ENCODE measurements around the gene HILPDA. TPM values are rescaled to one million over a fixed set of nuclear protein-coding genes. Genes with fewer than 3 reads are reported as not detected.

Gene HILPDA, protein sequence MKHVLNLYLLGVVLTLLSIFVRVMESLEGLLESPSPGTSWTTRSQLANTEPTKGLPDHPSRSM
- total RNA-seq = 1,000 to 10,000 TPM in 1 of 2 donors, 10 to 100 TPM in 1; 72.9 to 1,213 TPM

DNA sequence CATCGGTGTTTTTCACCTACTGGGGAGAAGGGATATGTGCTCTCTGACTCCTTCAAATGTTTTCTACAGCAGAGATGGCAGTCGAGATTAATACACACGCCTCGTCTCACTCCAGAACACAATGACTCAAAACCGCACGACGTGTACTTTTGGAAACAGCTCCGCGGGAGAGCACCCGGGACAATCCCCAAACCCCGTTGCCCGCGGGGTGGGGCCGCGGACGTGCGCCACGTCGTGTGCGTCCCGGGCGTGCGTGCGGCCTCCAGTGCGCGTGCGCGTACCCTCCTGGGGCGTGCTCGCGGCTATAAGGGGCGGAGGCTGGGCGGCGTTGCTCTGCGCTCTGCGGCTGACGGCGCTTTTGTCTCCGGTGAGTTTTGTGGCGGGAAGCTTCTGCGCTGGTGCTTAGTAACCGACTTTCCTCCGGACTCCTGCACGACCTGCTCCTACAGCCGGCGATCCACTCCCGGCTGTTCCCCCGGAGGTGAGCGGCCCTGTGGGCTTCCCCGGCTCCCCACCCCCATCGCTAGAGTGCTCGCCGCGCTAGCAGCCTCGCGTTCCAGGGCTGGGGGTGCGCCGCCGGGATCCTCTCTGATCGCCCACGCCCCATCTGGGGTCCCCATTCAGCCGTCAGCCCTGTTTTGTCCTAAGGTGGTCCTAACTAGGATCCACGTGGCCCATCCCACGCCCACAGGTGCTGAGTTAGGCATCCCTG is at the start of gene HILPDA:
TSS of gene HILPDA (plus strand) at position 336 of the 712 bp plus-strand sequence. CDS start 1,391 bp downstream, outside the sequence.
- Mint-ChIP-seq H3K27ac (peak within 1 kb of the TSS; percentile 86), H3K4me1 (peaks cover 50% of the 10 kb centered on the region), H3K27me3 (no peaks in the 10 kb centered on the region), H3K9me3 (no peaks in the 10 kb centered on the region), H3K4me3 (peak within 1 kb of the TSS; percentile 94), H3K36me3 (ENCODE audit: low read depth) (peaks cover 77% of the 10 kb centered on the region)
- ATAC-seq (replicated peaks) = peak; percentile 80

DNA sequence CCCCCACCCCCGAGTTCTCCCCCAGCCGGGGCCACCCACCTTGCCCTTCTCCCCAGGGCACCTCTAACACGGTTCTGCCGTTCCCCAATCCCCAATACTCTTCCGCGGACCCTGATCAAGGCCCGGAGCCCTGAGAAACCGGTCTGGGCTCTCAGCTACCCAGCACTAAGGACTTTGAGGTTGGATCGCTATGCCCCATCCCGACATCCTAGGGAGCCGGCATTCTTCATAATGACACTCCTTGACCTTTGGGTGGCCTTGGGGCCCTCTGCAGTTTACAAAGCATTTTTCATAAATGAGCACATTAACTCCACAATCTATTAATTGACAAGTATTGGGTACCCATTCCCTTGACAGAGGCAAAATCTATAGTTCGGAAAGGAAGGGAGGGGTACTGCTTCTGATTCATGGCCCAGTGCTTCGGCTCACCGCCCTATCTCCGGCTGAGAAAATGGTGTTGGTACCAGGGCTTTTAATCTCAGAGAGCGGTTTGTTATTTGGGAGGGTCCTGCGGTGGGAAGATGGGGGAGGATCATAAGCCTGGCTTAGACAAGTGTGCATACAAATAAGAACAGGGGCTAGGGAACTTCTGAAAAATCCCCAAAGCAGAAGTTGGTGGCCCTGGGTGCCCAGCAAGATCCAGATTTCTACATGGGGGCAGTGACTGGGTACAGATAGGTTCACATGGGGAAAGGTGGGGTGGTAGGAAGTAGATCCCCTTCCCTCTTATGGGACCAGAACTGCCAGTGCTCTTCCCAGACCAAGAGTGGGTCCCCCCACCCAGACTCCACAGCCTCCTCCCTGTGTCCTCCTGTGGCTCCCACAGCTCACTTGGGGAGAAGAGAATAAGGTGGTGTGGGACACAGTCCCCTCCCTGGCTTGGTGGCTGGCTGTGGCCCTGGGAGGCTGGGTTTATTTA is 49.1 kb upstream of the HILPDA start:
- no peak for ATAC-seq (replicated peaks)
- peaks cover 23% of the 10 kb centered on the region for H3K4me1 Mint-ChIP-seq
- H3K27ac Mint-ChIP-seq = peak overlapping the region; percentile 51
- H3K9me3 Mint-ChIP-seq = no peaks in the 10 kb centered on the region
- no peaks in the 10 kb centered on the region for H3K27me3 Mint-ChIP-seq
- H3K4me3 Mint-ChIP-seq = peak overlapping the region; percentile 75
- peaks cover 29% of the 10 kb centered on the region for H3K36me3 Mint-ChIP-seq (ENCODE audit: low read depth)

DNA sequence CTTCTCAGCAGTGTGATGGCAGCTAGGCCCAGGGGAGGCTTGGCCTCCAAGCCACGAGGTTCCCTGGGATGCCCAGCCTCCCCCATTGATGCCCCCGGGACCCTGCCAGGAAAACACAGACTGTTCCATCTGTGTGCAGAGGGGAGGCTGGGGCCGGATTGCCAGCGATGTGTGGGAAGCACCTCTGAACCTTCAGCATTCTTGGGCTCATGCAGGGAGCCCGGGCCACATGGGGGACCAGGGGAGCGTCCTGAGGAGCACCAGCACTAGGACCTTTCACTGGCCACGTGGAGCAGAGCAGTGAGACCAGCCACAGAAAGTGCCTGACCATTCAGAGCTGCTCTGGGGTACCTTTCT is 48.5 kb upstream of the HILPDA start:
- peaks cover 23% of the 10 kb centered on the region for H3K4me1 Mint-ChIP-seq
- peak overlapping the region; percentile 75 for H3K4me3 Mint-ChIP-seq
- H3K36me3 Mint-ChIP-seq (ENCODE audit: low read depth) = peaks cover 22% of the 10 kb centered on the region
- ATAC-seq (replicated peaks) = no peak
- no peaks in the 10 kb centered on the region for H3K27me3 Mint-ChIP-seq
- no peaks in the 10 kb centered on the region for H3K9me3 Mint-ChIP-seq
- H3K27ac Mint-ChIP-seq = no peak overlapping the region

DNA sequence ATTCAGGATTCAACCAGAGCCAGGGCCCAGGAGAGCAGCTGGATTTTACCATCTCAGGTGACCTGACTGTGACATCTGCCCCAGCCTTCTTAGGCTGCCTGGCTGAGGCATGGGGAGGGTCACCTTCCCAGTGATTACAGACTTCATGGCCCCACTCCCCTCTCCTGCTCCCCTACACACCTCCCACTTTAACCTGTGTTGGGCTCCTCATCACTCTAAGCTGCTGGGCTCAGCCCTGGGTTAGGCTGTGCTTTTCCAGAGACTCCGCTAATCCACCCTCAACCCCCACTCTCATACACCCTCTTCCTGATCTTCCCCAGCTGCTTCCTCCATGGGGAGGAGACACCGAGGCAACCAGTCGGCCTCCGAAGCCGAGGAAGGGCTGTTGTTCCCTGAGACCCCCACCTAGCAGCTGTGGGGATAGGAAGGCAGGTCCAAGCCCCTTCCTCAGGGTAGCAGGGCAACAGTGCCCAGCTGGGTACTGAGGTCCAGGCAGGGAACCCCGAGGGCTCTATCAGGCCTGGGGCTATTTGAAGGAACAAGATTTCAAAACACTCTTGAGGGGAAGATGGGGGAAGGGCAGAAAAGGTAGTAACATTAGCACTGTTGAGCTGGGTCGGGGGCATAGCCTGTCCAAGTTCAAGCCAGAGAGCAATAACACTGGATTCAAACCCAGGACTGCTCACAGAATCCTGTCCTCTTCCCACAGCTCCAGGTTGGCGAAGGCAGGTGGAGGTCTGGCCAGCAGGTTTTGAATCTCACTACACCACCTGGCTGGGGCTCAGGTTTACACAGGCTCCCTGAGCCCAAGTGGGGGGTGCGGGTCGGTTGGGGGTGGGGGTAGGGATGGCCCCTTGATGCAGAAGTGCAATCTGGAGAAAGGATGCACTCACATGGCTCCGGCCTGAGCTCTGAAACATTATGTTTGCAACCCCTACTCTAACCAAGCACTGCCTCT is 47.6 kb upstream of the HILPDA start:
- Mint-ChIP-seq H3K4me3 (peak overlapping the region; percentile 96), H3K4me1 (peaks cover 23% of the 10 kb centered on the region), H3K9me3 (no peaks in the 10 kb centered on the region), H3K27ac (peak overlapping the region; percentile 71), H3K27me3 (no peaks in the 10 kb centered on the region), H3K36me3 (ENCODE audit: low read depth) (peaks cover 14% of the 10 kb centered on the region)
- no peak for ATAC-seq (replicated peaks)

DNA sequence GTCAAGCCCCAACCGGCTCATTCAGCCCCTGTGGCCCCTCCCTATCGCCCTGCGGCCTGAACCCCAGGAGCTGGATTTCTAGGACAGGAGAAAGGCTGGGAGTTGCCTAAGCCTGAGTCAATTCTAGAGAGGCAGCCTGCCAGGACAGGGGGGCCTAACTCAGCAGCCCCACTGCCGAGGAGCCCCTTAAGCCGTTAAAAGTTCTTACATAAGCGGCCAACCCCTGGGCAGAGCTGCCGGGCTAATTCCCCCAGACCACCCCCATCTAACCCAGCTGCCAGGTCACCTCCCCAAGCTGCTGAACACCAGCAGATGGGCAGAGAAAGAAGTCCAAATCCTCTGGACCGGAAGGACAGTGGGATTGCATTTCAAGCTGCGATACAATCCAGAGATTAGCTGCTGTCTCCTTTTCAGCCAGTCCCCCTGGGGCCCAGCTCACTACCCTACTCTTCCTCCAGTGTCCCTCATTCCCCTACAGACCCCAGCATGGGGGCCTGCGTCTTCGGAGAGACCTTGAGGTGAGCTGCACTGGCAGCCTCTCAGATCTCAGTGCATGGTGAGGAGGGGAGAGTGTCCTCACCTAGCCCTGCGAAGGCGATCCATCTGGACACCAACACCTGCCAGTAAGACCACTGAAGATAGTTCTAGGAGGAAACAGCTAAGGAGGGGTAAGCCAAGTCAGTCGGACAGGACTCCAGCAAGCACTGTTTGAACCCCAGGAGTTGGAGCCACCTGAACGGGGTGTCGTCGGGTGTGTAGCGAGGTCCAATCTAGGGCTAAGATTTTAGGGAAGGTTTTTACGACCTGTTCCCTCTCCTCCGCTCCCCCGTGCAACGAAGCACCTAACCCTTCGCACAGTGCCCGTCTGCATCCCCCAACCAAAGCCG is 46.7 kb upstream of the HILPDA start:
- Mint-ChIP-seq H3K4me3 (peak overlapping the region; percentile 96), H3K4me1 (peaks cover 16% of the 10 kb centered on the region)
- no peak for ATAC-seq (replicated peaks)

DNA sequence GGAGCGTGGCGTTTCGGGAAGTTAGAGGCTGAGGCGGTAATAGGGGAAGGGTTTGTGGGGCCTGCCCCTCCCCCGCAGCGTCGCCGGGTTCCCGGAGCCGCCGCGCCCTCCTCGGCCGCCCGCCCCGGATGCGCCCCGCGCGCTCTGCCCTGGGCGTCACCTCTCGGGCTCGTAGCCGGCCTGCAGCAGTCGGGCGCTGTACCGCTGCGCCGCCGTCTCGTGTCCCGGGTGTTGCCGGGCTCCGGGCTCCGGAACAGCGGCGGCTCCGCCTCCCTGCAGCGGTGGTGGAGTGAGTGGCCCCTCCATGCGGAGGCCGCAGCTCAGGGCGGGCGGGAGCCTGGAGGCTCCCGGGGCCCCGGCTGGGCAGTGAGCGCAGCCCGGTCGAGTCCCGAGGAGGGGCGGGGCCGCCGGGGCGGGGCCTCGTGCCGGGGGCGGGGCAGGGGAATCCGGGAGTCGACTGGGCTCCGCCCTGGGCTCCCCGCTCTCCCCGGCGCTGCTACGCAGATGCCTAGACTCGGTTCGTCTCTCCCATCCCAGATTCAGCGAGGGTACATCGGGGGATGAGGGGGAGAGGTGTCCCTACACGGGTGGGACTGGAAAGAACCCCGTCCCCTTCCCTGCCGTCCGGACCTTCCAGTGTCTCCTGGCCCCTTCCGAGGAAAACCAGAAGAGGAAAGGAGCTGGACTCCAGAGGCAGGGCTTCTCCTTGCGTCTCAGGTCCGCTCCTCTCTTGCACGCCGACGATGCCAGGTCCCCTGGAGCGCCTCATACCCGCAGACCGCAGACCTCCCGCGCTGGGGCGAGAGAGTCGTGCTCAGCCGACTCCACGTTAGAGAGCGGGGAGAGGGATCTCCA is 45.9 kb upstream of the HILPDA start, which contains the start of gene IMPDH1:
TSS of gene IMPDH1 (minus strand) at position 387 of the 855 bp plus-strand sequence. CDS start at position 306, 81 bp downstream.
- H3K36me3 Mint-ChIP-seq (ENCODE audit: low read depth) = no peaks in the 10 kb centered on the region

More for the DNA sequence above, 46.7 kb upstream of the HILPDA start:
- Mint-ChIP-seq H3K27me3 (no peaks in the 10 kb centered on the region), H3K9me3 (no peaks in the 10 kb centered on the region), H3K36me3 (ENCODE audit: low read depth) (peaks cover 5% of the 10 kb centered on the region), H3K27ac (peak overlapping the region; percentile 38)

DNA sequence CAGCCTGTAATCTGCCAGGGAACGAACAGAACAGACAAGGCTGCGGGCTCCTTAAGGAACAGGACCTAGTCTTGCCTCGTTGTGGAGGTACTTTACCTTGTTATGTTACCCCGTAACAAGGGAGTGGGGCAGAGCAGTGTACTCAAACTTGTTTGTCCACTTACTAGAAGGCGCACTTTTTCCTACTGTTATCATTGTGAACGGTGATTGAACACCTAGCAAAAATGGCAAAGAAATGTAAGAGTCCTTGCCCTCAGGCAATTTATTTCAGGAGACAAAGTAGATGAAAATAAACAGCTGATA is 45.3 kb upstream of the HILPDA start:
- ATAC-seq (replicated peaks) = no peak
- Mint-ChIP-seq H3K27me3 (no peaks in the 10 kb centered on the region), H3K27ac (peak overlapping the region; percentile 89), H3K36me3 (ENCODE audit: low read depth) (no peaks in the 10 kb centered on the region), H3K4me3 (peak overlapping the region; percentile 96), H3K9me3 (no peaks in the 10 kb centered on the region), H3K4me1 (peaks cover 11% of the 10 kb centered on the region)

More for the DNA sequence above, 45.9 kb upstream of the HILPDA start, which contains the start of gene IMPDH1:
- Mint-ChIP-seq H3K4me3 (peak within 1 kb of the TSS; percentile 96), H3K4me1 (peaks cover 11% of the 10 kb centered on the region), H3K27me3 (no peaks in the 10 kb centered on the region), H3K9me3 (no peaks in the 10 kb centered on the region), H3K27ac (peak within 1 kb of the TSS; percentile 89)
- ATAC-seq (replicated peaks) = peak; percentile 90

DNA sequence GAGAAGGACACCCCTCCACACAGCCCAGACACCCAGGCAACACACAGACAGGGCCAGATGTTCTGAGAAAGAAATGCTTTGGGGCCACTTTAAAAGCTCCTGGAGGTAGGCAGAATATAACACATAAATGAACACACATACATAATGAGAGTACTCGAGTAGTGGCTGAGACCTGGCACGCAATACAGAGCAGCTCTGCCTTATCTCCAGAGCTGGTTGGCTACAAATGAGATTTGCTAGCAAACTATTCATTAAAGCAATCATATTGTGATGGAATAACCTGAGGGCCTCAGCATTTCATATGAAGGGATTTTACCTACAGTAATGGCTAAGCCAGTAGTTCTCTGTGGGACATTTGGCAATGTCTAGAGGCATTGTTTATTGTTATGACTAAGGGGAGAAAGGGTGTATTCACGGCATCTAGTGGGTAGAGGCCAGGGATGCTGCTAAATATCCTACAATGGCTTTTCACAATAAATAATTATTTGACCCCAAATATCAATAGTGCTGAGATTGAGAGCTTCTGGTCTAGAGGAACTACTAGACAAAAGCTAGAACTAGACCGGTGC is 40.4 kb upstream of the HILPDA start:
- Mint-ChIP-seq H3K27ac (no peak overlapping the region), H3K36me3 (ENCODE audit: low read depth) (no peaks in the 10 kb centered on the region), H3K27me3 (peaks cover 9% of the 10 kb centered on the region), H3K4me1 (no peaks in the 10 kb centered on the region), H3K4me3 (no peak overlapping the region), H3K9me3 (no peaks in the 10 kb centered on the region)
- ATAC-seq (replicated peaks) = no peak

DNA sequence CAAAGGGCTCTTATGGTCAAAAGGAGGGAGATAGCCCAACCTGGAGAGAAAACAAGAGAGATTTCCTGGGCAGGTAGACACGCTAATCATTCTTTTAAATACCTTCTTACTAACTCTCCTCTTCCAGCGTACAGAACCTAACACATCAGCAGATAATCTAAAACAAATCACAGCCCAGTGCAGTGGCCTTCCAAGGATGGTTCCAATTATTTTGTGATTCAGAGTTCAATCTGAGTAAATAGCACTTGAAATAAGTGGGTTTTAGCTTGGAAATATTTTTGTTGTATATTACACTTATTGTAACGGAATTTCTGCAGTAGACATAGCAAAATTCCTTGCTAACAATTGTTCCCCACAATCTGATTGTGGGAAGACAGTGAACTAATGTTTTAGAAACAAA is 38.6 kb upstream of the HILPDA start:
- Mint-ChIP-seq H3K36me3 (ENCODE audit: low read depth) (no peaks in the 10 kb centered on the region), H3K9me3 (no peaks in the 10 kb centered on the region), H3K27me3 (peaks cover 9% of the 10 kb centered on the region), H3K4me1 (no peaks in the 10 kb centered on the region), H3K27ac (no peak overlapping the region), H3K4me3 (no peak overlapping the region)
- no peak for ATAC-seq (replicated peaks)

DNA sequence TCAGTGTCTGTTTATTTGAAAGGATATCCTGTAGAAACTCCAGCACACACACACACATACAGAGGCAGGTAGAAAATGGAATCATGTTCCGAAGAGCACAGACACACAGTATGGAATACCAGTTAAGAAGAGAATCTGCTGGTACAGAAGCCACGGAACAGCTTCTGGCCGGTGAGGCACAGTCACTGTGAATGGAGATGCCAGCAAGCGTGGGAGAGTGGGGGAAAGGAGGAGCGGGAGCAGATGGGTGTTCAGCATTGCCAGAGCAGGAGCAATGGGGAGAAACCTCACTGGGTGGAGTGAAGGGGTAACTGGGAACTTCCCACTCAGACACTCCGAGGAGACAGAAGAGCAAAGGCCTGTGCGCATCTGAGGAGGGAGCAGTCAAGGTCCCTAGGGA is 36.4 kb upstream of the HILPDA start:
- no peak overlapping the region for H3K4me3 Mint-ChIP-seq
- H3K36me3 Mint-ChIP-seq (ENCODE audit: low read depth) = no peaks in the 10 kb centered on the region
- no peak overlapping the region for H3K27ac Mint-ChIP-seq
- H3K4me1 Mint-ChIP-seq = no peaks in the 10 kb centered on the region
- no peak for ATAC-seq (replicated peaks)
- H3K27me3 Mint-ChIP-seq = peaks cover 9% of the 10 kb centered on the region
- H3K9me3 Mint-ChIP-seq = no peaks in the 10 kb centered on the region

DNA sequence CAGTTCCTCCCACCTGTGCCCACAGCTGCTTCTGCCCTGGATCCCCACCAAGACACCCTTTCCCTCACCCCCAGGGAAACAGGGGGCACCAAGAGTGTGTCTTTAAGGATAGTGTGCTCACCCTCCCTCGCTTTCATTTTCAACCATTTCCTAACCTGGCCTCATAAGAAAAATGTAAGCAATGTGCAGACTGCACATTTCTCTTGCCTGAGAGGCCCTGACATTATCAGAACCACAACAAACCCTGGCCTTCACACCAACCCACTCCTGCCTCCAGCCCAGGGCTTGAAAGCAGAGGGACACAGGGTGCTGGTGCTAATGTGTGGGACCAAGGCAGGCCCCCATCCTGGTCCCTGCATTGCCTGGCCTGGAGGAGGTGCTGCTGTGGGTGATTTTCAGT is 34.9 kb upstream of the HILPDA start:
- ATAC-seq (replicated peaks) = no peak
- Mint-ChIP-seq H3K27me3 (peaks cover 9% of the 10 kb centered on the region), H3K4me1 (no peaks in the 10 kb centered on the region), H3K9me3 (no peaks in the 10 kb centered on the region), H3K4me3 (no peak overlapping the region), H3K27ac (no peak overlapping the region), H3K36me3 (ENCODE audit: low read depth) (no peaks in the 10 kb centered on the region)

DNA sequence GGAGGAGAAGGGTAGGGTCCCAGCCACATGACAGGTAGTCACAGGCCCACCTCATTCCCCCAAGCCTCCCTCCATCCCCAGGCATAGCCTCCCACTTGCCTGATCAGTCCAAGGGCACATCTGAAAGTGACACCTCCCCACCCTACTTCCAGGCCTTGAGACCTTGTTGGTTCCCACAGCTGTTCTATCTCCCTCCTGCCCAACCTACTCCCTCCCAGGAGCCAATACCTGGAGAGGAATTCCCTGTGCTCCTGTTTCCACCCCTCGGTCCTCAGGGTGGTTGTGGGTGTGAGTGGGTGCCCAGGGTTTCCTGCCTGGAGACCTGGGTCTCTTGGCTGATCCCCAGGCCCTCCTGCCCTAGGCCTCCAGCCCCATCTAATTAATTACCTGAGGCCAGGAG is 34.3 kb upstream of the HILPDA start:
- ATAC-seq (replicated peaks) = no peak
- Mint-ChIP-seq H3K4me3 (no peak overlapping the region), H3K4me1 (no peaks in the 10 kb centered on the region), H3K9me3 (no peaks in the 10 kb centered on the region), H3K36me3 (ENCODE audit: low read depth) (no peaks in the 10 kb centered on the region), H3K27ac (no peak overlapping the region), H3K27me3 (peaks cover 9% of the 10 kb centered on the region)

Measured in activated T-helper 17 cell treated with anti-CD3 and anti-CD28 coated beads, Interleukin-2, amount 50 U/mL, for 72 hours (primary cell).